PC-9 (cell line): ENCODE data around the gene GBX2. TPM values are rescaled to one million over a fixed set of nuclear protein-coding genes. Genes with fewer than 3 reads are reported as not detected.

Source experiments
- BruUV-seq: library from RNA; stranded (reverse); fragments of 400-500 nt; replicated peaks from 2 replicates; lab custom pipeline; 2021; lab: Mats Ljungman, UMichigan
- CTCF ChIA-PET: fragments of 300-600 bp; sonication (Branson Sonifier 250); formaldehyde crosslinking; loops from one replicate; lab custom pipeline; 2022; ENCODE audit warnings: antibody characterized with exemption; lab: Charles Lee
- POLR2A ChIA-PET: fragments of 300-600 bp; sonication (Branson Sonifier 250); formaldehyde crosslinking; loops from one replicate; lab custom pipeline; 2022; ENCODE audit warnings: antibody characterized with exemption; ENCODE audit not compliant: unreplicated experiment; lab: Charles Lee
- DNase-seq, 2 experiments: peaks; one replicate each; pipeline versions ENCODE4 v3.0.0 to v3.0.0-alpha.2; 2015 to 2022; ENCODE audit warnings: mixed read lengths in 1 of 2
- H2AFZ ChIP-seq: fragments of 200-600 bp; sonication (generic); 2 replicates; pipeline ENCODE4 v1.8.1; 2017; ENCODE audit warnings: antibody characterized with exemption
- H3F3A ChIP-seq: fragments of 200-600 bp; sonication (generic); 2 replicates; pipeline ENCODE4 v1.8.1; 2017; ENCODE audit warnings: antibody characterized with exemption, mild to moderate bottlenecking, low read depth; ENCODE audit not compliant: insufficient read depth
- H3K27ac ChIP-seq: fragments of 200-600 bp; sonication (generic); 2 replicates; pipeline ENCODE4 v1.6.1; 2016; ENCODE audit warnings: mixed run types
- H3K27me3 ChIP-seq: fragments of 200-600 bp; sonication (generic); 2 replicates; pipeline ENCODE4 v1.6.1; 2016; ENCODE audit warnings: low read depth, mixed run types; ENCODE audit not compliant: insufficient read depth
- H3K36me3 ChIP-seq: fragments of 200-600 bp; sonication (generic); 2 replicates; pipeline ENCODE4 v1.6.1; 2016; ENCODE audit warnings: low read depth, mixed run types
- H3K4me1 ChIP-seq: fragments of 200-600 bp; sonication (generic); replicated peaks from 2 replicates; pipeline ENCODE4 v1.6.1; 2016; ENCODE audit warnings: mixed run types; ENCODE audit not compliant: insufficient read depth
- H3K4me2 ChIP-seq: fragments of 200-600 bp; sonication (generic); 2 replicates; pipeline ENCODE4 v1.6.1; 2017; ENCODE audit warnings: mixed run types
- H3K4me3 ChIP-seq: fragments of 200-600 bp; sonication (generic); 2 replicates; pipeline ENCODE4 v1.6.1; 2016; ENCODE audit warnings: mixed run types
- H3K79me2 ChIP-seq: fragments of 200-600 bp; sonication (generic); 2 replicates; pipeline ENCODE4 v1.6.1; 2017; ENCODE audit warnings: low read depth, mixed run types
- H3K9me2 ChIP-seq: fragments of 200-600 bp; sonication (generic); 2 replicates; pipeline ENCODE4 v1.8.1; 2017; ENCODE audit warnings: mild to moderate bottlenecking; ENCODE audit not compliant: insufficient read depth
- H3K9me3 ChIP-seq: fragments of 200-600 bp; sonication (generic); 2 replicates; pipeline ENCODE4 v1.8.1; 2016; ENCODE audit warnings: low read depth; ENCODE audit not compliant: insufficient read depth
- H4K20me1 ChIP-seq: fragments of 200-600 bp; sonication (generic); 2 replicates; pipeline ENCODE4 v1.8.1; 2017; ENCODE audit not compliant: insufficient read depth
- CTCF ChIP-seq: fragments of 200-600 bp; sonication (generic); conservative IDR thresholded peaks from 2 replicates; pipeline ENCODE4 v1.6.1; 2017; ENCODE audit warnings: mixed run types, antibody characterized with exemption, mild to moderate bottlenecking, moderate library complexity
- EZH2 ChIP-seq: fragments of 200-600 bp; sonication (generic); IDR thresholded peaks from 2 replicates; pipeline ENCODE4 v1.8.0; 2017; ENCODE audit warnings: antibody characterized with exemption, low read depth
- intact Hi-C: fragments of 100-400 bp; cut with micrococcal nuclease; formaldehyde crosslinking; loops from one replicate; pipeline ENCODE4 v1.10.0; 2022; ENCODE audit not compliant: unreplicated experiment
- total RNA-seq: library from RNA; stranded (reverse); gene quantifications from 2 replicates; pipeline ENCODE4 v1.2.3, GENCODE V29; 2021

Gene GBX2
- total RNA-seq, 1 experiment from 2014 or later: not detected

GRCh38 chr2:236161082-236161462 lies 7.1 kb downstream of the GBX2 start:
- TF ChIP-seq CTCF (no peak), EZH2 (no peak)
- POLR2A ChIA-PET: no interaction called here
- peaks cover 4% of the 10 kb centered on the region; the same call in 1 of the 2 replicates for H3F3A ChIP-seq
- H3K4me1 ChIP-seq: no peaks in the 10 kb centered on the region
- intact Hi-C loops: no loop called here
- H3K4me3 ChIP-seq: no peak overlapping the region
- H3K9me3 ChIP-seq: no peaks in the 10 kb centered on the region
- no peak overlapping the region for H2AFZ ChIP-seq
- DNase-seq: no peak
- H4K20me1 ChIP-seq: no peaks in the 10 kb centered on the region; the same call in 1 of the 2 replicates
- no TSS peak for BruUV-seq
- H3K79me2 ChIP-seq: no peaks in the 10 kb centered on the region
- H3K9me2 ChIP-seq: no peaks in the 10 kb centered on the region
- no peaks in the 10 kb centered on the region for H3K36me3 ChIP-seq
- no peak overlapping the region for H3K4me2 ChIP-seq
- CTCF ChIA-PET: no interaction called here
- H3K27me3 ChIP-seq: no peaks in the 10 kb centered on the region
- no peak overlapping the region for H3K27ac ChIP-seq

- Histone ChIP-seq H3K4me3 (no peak overlapping the region), H3K79me2 (no peaks in the 10 kb centered on the region), H3K27ac (no peak overlapping the region), H3F3A (peaks cover 3% of the 10 kb centered on the region; the same call in 1 of the 2 replicates), H3K27me3 (no peaks in the 10 kb centered on the region), H3K4me1 (no peaks in the 10 kb centered on the region), H3K9me3 (no peaks in the 10 kb centered on the region), H2AFZ (no peak overlapping the region), H3K36me3 (no peaks in the 10 kb centered on the region), H3K9me2 (no peaks in the 10 kb centered on the region), H4K20me1 (no peaks in the 10 kb centered on the region; the same call in 1 of the 2 replicates), H3K4me2 (no peak overlapping the region)
- no TSS peak for BruUV-seq
- TF ChIP-seq EZH2: no peak
- TF ChIP-seq CTCF: no peak
- ChIA-PET CTCF (no interaction called here), POLR2A (no interaction called here)
- DNase-seq: no peak
- intact Hi-C loops: no loop called here
Observed at GRCh38 chr2:236160366-236161081, 7.7 kb downstream of the GBX2 start.

- intact Hi-C loops: no loop called here
- no peak for TF ChIP-seq EZH2
- no peak for TF ChIP-seq CTCF
- CTCF ChIA-PET: no interaction called here
Observed at GRCh38 chr2:236159778-236160170, 8.4 kb downstream of the GBX2 start.

More at GRCh38 chr2:236159778-236160170, 8.4 kb downstream of the GBX2 start:
- no TSS peak for BruUV-seq
- no peaks in the 10 kb centered on the region for H3F3A ChIP-seq
- no peaks in the 10 kb centered on the region for H3K27me3 ChIP-seq
- no peak overlapping the region for H3K27ac ChIP-seq
- POLR2A ChIA-PET: no interaction called here
- no peak overlapping the region for H2AFZ ChIP-seq
- DNase-seq: no peak
- no peaks in the 10 kb centered on the region for H3K36me3 ChIP-seq
- H3K4me3 ChIP-seq: no peak overlapping the region
- H3K4me2 ChIP-seq: no peak overlapping the region
- H3K79me2 ChIP-seq: no peaks in the 10 kb centered on the region
- no peaks in the 10 kb centered on the region for H3K9me3 ChIP-seq
- no peaks in the 10 kb centered on the region for H3K4me1 ChIP-seq
- H3K9me2 ChIP-seq: no peaks in the 10 kb centered on the region
- no peaks in the 10 kb centered on the region; the same call in 1 of the 2 replicates for H4K20me1 ChIP-seq
